Jurkat, Clone E6-1 (cell line): ENCODE measurements around the gene ADCK1.
"Not testable (repeated sequence)": the region's sequence is repeated elsewhere in the genome, so short reads cannot be mapped to it uniquely, and the experiment has no call there.

ENCODE experiments used
- DNase-seq: peaks from one replicate; pipeline ENCODE4 v3.0.0-alpha.2; 2011; ENCODE audit warnings: low read depth, low spot score
- H3K4me3 ChIP-seq: 2 replicates; pipeline ENCODE4 v1.5.1; 2011; ENCODE audit warnings: mild to moderate bottlenecking, low read length, control low read depth, moderate library complexity

Gene ADCK1

DNA sequence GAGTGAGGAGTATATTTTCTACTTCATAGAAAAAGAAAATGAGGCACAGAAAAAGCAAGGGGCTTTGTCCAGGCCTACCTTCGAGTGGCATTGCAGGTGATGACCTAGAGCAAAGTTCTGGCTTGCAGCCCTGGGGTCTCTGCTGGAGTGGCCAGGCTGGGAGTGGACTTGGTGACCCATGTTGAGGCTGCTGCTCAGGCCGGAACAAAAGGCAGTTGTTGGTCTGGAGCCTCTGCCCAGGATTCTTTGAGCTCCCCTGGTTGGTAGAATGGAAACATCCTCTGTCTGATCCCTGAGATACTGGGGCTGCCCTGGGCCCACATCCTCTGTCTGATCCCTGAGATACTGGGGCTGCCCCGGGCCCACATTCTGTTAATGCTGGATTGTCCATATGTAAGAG is 86.1 kb downstream of the ADCK1 start:
- no peak for DNase-seq

DNA sequence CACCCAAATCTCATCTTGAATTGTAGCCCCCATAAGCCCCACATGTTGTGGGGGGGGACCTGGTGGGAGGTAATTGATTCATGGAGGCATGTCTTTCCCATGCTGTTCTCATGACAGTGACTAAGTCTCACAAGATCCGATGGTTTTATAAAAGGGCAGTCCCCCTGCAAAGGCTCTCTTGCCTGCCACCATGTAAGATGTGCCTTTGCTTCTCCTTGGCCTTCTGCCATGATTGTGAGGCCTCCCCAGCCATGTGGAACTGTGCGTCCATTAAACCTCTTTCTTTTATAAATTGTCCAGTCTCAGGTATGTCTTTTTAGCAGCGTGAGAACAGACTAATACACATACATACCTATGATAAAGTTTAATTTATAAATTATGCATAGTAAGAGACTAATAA is 89.0 kb downstream of the ADCK1 start:
- DNase-seq = not testable (repeated sequence)

More for the DNA sequence above, 86.1 kb downstream of the ADCK1 start:
- H3K4me3 ChIP-seq = no peak overlapping the region

DNA sequence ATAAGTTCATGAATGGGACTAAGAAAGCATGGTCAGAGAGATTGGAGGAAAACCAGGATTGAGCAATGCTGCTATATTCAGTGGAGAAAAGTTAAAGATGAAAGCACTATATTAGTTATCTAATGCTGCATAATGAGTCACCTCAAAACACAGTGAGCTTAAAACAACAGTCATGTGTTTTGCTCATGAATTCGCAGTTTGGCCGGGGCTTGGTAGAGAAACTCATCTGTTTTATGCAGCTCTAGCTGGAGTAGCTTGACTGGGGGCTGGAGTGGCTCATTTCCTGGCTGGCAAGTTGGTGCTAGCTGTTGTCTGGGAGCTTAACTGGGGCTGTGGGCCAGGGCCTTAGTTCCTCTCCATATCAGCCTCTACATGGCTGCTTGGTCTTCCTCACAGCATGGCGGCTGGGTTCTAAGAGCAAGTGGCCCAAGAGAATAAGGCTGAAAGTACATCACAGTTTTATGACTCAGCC is 90.1 kb downstream of the ADCK1 start:
- no peak for DNase-seq
- no peak overlapping the region for H3K4me3 ChIP-seq

More for the DNA sequence above, 89.0 kb downstream of the ADCK1 start:
- not testable (repeated sequence) for H3K4me3 ChIP-seq

DNA sequence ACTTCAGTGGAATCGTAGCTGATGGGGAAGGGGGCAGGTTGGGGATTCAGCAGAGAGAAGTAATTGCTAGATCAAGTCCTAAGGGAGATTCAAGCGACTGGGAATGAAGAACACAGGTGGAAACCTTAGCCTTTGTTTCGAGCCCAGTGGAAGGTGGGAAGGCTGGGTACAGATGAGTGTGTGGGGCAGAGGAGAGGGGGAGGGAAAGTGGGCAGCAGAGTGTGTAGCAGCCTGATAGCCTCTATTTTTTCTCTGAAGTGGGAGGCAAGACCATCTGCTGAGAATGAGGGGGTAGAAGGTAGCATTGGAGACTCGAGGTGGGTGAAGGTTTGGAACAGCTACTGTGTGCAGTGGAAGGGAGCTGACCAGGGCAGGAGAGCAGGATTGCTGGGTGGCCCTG is 91.0 kb downstream of the ADCK1 start:
- no peak overlapping the region for H3K4me3 ChIP-seq
- DNase-seq = no peak

DNA sequence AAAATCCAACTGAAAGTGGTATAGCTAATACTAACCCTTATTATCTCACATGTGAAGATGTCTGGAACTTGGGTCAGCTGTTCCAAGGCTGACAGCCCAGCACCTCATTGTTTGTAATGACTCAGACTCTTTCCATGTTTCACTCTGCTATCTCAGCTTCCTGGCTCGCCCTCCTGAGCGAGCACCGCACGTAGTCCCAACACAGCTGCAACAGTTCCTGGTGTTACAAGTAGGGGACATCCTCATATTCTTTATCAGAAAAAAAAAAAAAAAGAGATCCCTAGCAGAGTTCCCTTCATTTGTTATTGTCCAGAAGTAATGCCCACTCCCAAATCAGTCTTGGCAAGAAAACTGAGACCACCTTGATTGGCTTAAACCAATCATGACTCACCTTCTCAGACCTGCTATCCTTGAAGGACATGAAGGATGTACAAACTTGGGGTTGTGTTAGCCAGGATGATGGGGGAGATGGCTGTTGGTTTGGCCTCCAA is 92.5 kb downstream of the ADCK1 start:
- H3K4me3 ChIP-seq = no peak overlapping the region
- no peak for DNase-seq

DNA sequence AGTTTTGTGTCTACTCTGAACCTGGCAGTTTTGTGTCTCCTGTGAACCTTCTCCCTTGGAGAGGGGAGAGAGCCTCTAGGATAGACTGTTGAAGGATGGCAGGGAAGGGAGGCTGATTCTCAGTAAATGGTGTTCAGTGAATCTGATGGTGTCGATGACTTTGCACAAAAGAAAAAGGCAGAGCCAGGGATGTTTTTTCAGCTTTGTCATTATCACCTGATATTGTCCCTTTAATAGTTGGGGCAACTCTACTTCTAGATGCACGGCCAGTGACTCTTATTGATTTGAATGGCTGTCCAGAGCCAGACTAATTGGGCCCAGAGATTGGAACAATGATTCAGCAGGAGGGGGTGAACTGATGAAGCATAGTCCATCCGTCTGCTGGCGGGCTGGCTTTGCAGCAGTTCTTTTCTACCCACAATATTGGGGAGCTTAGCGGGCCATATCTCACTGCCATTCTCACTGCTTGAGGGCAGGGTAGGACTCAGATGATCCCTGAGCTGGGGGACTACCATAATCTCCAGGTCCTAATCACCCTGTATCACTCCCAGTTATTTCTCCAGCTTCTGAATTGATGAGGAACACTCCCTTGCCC is 93.1 kb downstream of the ADCK1 start:
- no peak overlapping the region for H3K4me3 ChIP-seq
- no peak for DNase-seq

DNA sequence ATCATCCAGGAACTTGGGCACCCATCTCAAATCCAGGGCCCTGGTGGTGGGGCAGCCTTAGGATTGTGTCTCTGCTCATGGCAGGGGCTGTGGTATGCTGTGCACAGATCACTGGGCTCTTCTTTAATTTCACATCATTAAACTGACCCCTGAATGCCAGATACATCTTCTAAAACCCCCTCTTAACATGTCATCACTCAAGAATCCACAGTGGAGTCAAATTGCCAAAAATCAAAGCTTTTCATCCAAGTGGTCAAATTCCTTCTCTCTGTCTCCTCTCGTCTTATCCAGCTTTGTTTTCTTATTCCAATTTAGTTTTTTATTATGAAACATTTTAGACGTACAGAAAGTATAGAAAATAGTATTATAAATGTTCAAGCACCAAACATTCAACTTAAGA is 97.5 kb downstream of the ADCK1 start:
- DNase-seq = no peak
- H3K4me3 ChIP-seq = no peak overlapping the region

DNA sequence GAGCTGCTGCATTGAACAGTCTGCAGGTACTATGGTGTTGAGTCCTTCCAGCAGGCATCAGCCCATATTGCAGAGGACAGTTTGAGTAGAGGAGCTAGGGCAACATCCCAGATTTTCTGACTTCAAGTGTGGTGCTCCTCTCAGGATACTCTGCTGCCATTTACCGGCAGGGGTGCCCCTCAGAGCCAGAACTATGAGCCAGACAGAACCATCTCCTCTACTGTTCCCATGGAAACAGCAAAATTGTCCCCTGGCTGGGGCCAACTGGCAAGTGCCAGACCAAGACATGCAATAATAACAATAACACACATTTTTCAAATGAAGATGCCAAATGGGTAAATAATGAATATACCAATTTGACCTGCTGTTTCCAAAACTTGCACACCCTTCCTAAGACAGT is 102.9 kb downstream of the ADCK1 start:
- no peak overlapping the region for H3K4me3 ChIP-seq
- DNase-seq = no peak

DNA sequence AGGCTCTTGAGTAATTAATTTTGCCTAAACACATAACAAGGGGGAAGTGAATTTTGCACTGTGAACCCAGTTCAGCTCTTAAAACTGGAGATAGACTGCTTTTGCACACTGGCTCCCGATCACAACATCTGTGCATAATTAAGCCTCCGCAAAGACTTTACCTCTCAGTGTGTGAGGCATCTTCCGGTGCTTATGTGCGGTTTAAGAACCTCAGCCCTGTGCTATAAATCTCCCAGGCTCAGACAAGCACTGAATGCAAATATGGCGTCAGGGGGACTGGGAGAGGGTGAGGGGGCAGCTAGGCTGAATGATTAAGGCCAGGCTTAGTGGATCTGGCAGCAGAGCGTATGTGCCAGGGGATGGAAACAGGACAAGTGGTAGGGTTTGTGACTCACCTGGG is 103.3 kb downstream of the ADCK1 start:
- no peak overlapping the region for H3K4me3 ChIP-seq
- DNase-seq = no peak

DNA sequence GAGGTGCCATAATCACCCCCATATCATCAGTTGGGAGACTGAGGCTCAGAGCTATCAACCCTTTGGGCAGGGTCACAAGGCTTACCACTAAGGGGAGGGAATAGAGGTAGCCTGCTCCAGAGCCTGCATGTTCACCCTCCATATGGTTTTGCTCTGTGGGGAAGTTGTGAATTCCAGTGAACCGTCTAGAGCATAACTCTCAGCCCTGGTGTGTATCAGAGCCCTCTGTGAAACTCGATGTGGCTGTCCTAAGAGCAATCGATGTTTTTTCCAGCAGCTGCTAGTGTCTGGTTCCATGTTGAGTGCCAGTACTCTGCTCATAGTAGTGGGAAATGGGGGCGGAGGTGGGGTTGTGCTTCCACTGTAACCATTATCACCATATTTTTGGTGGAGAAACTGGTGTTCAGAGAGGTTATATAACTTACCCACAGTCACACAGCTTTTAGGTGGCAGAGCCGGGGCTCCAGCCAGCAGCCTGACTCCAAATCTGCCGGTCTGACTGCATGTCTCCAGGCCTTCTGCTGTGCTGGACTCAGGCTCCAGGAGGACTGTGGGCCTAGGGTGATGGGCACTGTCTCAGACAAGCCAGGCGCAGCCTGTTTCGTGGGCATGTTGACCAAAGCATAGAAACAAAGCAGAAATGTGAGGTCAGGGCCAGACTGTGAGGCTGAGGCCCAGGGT is 104.2 kb downstream of the ADCK1 start:
- H3K4me3 ChIP-seq = no peak overlapping the region
- DNase-seq = no peak

DNA sequence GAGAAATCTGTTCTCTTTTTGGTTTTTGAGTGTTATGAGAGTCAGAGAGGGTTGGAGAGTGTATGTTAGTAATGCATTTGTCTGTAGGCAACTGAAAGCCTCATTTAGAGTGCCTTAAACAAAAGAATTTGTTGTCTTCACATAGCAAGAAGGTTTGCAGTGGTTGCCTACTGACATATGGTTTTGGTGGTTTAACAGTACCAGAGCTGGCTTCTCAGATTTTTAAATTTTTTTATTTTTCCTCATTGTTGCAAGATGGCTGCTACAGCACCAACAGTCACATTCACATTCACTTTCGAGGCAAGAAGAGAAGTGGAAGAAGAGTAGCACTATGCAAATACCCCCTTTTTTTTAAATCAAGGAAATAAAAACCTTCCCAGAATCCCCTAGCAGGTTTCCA is 106.5 kb downstream of the ADCK1 start:
- H3K4me3 ChIP-seq = no peak overlapping the region
- no peak for DNase-seq

DNA sequence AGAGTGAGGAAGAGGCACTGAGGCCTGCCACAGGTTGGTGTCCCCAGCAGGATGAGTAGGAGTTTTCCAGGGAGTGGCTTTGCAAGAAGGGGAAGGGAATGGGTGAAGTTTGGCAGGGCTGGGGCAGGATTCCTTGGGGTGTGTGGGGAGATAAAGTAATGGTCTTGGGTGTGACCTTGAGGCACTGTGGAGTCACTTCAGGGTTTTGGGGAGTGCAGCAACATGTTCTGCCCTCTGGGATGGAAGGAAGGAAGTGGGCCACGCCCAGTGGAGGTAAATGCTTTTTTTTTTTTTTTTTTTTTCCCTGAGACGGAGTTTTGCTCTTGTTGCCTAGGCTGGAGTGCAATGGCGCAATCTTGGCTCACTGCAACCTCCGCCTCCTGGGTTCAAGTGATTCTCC is 108.9 kb downstream of the ADCK1 start:
- DNase-seq = no peak
- H3K4me3 ChIP-seq = no peak overlapping the region

DNA sequence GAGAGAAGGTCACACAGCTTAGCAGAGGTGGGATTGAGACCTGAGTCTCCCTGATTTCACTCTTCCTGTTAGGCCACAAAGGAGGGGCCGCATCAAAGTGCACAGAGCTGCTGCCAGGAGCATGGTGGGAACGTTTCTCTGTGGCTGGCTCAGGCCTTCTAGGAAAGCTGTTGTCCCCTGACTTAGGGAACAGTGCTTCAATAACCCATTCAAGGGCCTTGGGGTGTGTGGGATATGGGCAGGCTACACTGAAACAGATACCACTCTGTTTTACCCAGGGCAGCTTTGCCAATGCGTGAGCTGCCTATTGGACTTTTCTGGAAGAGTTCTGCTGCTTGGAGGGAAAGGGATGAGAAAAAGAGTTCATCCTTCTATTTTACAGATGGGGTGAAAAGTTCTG is 110.0 kb downstream of the ADCK1 start:
- no peak overlapping the region for H3K4me3 ChIP-seq

DNA sequence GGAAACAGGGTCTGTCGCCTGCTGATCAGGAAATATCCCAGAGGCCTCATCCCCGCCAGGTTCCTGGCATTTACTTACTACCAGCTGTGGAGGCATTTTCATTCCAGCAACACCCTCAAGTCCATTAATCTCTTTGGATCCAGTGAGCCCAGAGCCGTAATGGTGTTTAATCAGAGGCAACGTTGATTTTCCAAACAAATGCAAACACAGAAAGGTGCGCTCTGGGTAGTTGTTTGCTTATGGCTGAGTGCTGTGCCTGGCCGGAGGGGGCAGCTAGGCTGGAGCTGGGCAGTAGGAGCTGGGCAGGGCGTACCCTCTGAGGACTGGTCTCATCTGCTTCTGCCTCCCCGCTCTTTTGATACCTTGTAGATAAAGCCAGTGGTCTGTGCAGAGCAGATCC is 110.6 kb downstream of the ADCK1 start:
- DNase-seq = no peak
- no peak overlapping the region for H3K4me3 ChIP-seq

More for the DNA sequence above, 110.0 kb downstream of the ADCK1 start:
- no peak for DNase-seq

DNA sequence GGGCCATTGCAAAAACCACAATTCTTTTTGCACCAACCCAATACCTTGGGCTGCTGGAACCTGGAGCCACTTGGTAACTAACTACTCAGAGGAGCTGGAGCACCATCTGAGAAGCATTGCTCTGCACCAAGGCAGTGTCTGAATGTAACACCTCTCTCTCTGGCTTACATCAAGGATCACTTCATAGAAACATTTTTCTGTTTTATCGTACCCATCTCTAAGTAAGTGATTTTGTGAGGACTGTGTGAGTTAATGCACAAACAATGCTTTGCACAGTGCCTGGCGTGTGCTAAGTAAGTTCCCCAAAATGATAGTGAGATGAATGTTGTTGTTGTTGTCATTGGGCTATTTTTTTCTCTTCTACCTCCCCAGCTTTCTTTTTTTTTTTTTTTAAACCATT is 111.4 kb downstream of the ADCK1 start:
- DNase-seq = no peak
- no peak overlapping the region for H3K4me3 ChIP-seq

DNA sequence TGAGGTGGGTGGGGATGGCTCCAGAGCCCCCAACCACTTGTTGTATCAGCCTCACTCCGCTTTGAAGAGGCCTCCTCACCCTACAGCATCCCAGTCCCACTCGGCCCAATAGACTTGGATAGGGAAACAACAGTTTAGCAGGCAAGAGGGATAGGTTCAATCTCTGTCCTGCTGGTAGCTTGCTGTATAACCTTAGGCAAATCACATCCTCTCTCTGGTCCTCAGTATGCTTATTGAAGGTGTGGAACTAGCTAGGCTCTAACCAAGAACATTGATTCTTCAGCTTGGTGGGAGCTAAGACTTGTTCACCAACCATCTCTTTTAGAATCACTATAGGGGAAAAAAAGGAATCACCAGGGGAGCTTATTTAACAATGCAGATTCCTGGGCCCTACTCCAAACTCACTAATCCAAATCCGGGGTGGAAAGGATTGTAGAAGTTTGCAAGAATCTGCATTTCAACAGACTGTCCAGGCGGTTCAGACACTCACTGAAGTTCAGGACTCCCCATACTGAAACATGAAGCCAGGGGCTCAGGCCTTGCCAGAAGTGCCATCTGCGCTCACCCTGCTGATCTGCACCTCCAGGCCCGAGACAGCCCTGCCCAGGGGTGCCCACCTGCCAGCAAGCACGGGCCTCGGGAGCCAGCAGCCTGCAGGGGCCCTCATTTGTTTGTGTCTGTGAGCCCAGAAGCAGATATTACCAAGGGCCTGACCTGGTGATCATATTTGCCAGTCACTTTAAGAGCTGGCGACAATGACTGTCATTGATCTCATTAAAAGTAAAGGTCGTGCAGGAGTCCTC is 113.0 kb downstream of the ADCK1 start:
- DNase-seq = no peak
- H3K4me3 ChIP-seq = no peak overlapping the region

DNA sequence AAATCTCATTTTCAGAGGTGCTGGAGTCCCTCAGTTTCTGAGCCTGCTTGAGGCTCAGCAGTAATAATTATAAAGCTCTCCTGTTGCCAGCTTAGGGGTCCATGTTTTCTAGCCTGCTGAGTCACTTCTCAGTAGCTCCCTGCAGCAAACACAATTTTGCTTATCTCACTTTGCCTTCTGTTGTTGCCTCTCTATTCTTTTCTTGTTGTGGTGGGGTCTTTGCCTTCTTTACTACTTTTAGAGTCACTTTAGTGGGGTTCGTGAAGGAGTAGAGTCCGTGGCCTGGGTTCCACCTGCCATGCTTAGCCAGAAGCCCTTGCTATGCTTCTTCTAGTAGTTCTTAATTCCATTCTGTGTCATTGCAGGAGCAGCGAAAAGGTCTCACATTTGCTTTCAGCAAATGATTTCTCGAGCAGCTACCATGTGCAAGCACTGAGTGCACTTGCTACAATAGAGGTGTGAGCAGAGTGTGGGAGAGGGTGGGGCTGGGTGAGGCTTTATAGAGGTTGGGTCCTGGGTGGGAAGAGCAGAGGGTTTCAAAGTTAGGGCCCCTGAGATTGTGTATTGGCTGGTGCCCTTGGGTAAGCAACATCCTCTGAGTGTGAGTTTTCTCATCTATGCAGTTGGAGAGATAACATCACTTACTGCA is 114.3 kb downstream of the ADCK1 start:
- no peak overlapping the region for H3K4me3 ChIP-seq
- no peak for DNase-seq

DNA sequence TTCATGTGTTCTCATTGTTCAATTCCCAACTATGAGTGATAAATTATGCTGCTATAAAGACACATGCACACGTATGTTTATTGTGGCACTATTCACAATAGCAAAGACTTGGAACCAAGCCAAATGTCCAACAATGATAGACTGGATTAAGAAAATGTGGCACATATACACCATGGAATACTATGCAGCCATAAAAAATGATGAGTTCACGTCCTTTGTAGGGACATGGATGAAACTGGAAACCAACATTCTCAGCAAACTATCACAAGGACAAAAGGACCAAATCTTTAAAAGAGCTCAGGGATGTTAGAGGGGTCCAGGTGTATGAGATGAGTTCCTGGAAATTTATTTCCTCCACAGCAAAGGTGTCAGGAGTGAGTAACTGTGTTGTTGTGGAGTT is 115.5 kb downstream of the ADCK1 start:
- DNase-seq = not testable (repeated sequence)

DNA sequence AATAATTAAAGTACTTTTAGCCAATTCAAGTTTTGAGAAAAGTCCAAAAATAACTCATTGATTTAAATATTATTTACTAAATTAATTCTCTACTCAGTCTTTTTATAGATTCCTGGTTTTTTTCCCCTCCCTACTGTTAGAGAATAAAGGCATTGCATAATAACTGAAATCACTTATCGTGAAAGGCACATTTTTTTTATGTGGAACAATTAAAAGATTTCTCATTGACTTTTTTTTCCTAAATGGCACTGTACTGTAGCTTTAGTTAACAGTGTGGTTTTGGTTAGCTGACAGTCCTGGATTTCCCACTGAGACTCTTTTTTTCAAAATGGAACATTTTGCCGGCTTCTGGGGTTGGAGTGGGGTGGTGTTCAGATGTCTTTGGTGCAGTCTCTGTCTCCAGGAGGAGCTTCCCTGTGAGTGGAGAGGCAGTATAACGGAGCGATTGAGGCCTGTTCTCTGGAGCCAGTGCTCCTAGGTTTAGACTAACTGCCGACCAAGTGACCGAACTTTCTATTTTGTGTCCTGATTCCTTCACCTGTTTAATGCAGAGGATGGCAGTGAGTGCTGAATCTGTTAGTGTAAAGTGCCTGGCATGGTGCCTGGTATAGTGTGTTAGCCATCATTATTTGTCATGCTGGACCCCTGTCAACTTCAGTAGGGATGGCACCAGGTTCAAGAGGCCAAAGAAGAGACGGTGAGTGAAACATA is 117.7 kb downstream of the ADCK1 start:
- no peak for DNase-seq
- H3K4me3 ChIP-seq = no peak overlapping the region

More for the DNA sequence above, 115.5 kb downstream of the ADCK1 start:
- not testable (repeated sequence) for H3K4me3 ChIP-seq
